BLaER1 treated with 17β-estradiol and CSF1 and Interleukin-3, amounts not matched to agents 10 nM and 100 nM (cell line): Measurements from ENCODE around the gene SRPK2.

Source experiments
- H3K27ac ChIP-seq, 11 experiments: shearing (Covaris generic); formaldehyde crosslinking; 2 replicates each; pipeline ENCODE4 v1.8.1; 2022
- H3K27me3 ChIP-seq, 11 experiments: shearing (Covaris generic); formaldehyde crosslinking; 2 replicates each; pipeline ENCODE4 v1.8.1; 2022
- H3K36me3 ChIP-seq, 11 experiments: shearing (Covaris generic); formaldehyde crosslinking; 2 replicates each; pipeline ENCODE4 v1.8.1; 2022
- H3K4me1 ChIP-seq, 10 experiments: shearing (Covaris generic); formaldehyde crosslinking; 2 replicates each; pipeline ENCODE4 v1.8.1; 2022
- H3K4me2 ChIP-seq, 11 experiments: shearing (Covaris generic); formaldehyde crosslinking; 2 replicates each; pipeline ENCODE4 v1.8.1; 2022
- H3K4me3 ChIP-seq, 10 experiments: shearing (Covaris generic); formaldehyde crosslinking; 2 replicates each; pipeline ENCODE4 v1.8.1; 2022
- H3K9ac ChIP-seq, 11 experiments: shearing (Covaris generic); formaldehyde crosslinking; 2 replicates each; pipeline ENCODE4 v1.8.1; 2022
- H3K9me3 ChIP-seq, 11 experiments: shearing (Covaris generic); formaldehyde crosslinking; replicated peaks in 1 of 11; 2 replicates each; pipeline ENCODE4 v1.8.1; 2022
- H4K20me1 ChIP-seq, 11 experiments: shearing (Covaris generic); formaldehyde crosslinking; 2 replicates each; pipeline ENCODE4 v1.8.1; 2022
- Cebpa-rat ChIP-seq, 11 experiments: shearing (Covaris generic); IDR thresholded peaks; 2 replicates each; pipeline ENCODE4 v1.8.1; 2022

Gene SRPK2

GRCh38 chr7:105107458-105107857 lies 281.3 kb downstream of the SRPK2 start:
- H3K36me3 ChIP-seq, result peaks cover 94 to 100% (median 99%) of the 10 kb centered on the region in 11 experiments
- H3K4me3 ChIP-seq, result no peak overlapping the region
- TF ChIP-seq Cebpa-rat (IDR thresholded peaks at IDR 0.05), result no peak
- H4K20me1 ChIP-seq, result peaks cover 33 to 100% (median 60%) of the 10 kb centered on the region in 11 experiments; a peak in 21 of 22 replicates
- H3K4me1 ChIP-seq, result no peaks in the 10 kb centered on the region
- H3K4me2 ChIP-seq, result no peak overlapping the region
- H3K27me3 ChIP-seq, result no peaks in the 10 kb centered on the region
- H3K9me3 ChIP-seq, result no peaks in the 10 kb centered on the region
- no peak overlapping the region for H3K27ac ChIP-seq
- H3K9ac ChIP-seq, result no peak overlapping the region

DNA sequence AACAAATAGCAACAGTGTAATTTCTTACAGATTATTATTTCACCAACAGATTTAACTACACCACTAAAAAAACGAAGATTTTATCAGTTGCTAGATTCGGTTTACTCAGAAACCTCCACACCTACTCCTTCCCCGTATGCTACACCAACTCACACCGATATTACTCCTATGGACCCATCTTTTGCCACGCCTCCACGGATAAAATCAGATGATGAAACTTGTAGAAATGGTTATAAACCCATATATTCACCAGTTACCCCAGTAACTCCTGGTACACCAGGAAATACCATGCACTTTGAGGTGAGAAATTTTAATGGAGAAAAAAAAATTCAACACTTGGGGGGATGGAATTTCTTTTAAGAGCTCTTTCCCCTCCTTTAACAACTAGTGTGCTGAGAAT lies 282.2 kb downstream of the SRPK2 start:
- H3K36me3 ChIP-seq, result peaks cover 90 to 100% (median 95%) of the 10 kb centered on the region in 11 experiments
- no peak overlapping the region for H3K27ac ChIP-seq
- H3K9me3 ChIP-seq, result no peaks in the 10 kb centered on the region
- H3K9ac ChIP-seq, result no peak overlapping the region
- peaks cover 23 to 100% (median 50%) of the 10 kb centered on the region in 11 experiments; a peak in 20 of 22 replicates for H4K20me1 ChIP-seq
- no peak overlapping the region for H3K4me2 ChIP-seq
- H3K27me3 ChIP-seq, result no peaks in the 10 kb centered on the region
- no peaks in the 10 kb centered on the region for H3K4me1 ChIP-seq
- no peak for TF ChIP-seq Cebpa-rat (IDR thresholded peaks at IDR 0.05)
- H3K4me3 ChIP-seq, result no peak overlapping the region

DNA sequence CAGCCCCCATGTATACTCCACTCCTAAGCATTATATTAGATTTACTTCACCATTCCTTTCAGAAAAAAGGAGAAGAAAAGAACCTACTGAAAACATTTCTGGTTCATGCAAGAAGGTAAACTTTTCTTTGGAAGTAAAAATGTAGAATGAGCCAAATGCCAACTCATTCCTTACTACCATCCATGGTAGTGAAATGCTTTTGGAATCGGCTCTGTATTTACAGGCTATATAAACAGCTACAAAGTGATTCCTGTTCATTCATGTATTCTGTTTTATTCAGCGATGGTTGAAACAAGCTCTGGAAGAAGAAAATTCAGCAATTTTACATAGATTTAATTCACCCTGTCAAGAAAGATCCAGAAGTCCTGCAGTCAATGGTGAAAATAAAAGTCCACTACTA lies 283.1 kb downstream of the SRPK2 start:
- no peak overlapping the region for H3K4me2 ChIP-seq
- TF ChIP-seq Cebpa-rat (IDR thresholded peaks at IDR 0.05), result no peak
- H3K27ac ChIP-seq, result no peak overlapping the region
- H3K27me3 ChIP-seq, result no peaks in the 10 kb centered on the region
- H3K36me3 ChIP-seq, result peaks cover 90 to 100% (median 96%) of the 10 kb centered on the region in 11 experiments
- H4K20me1 ChIP-seq, result peaks cover 22 to 100% (median 46%) of the 10 kb centered on the region in 11 experiments; a peak in 20 of 22 replicates
- no peaks in the 10 kb centered on the region for H3K9me3 ChIP-seq
- no peaks in the 10 kb centered on the region for H3K4me1 ChIP-seq
- no peak overlapping the region for H3K9ac ChIP-seq
- no peak overlapping the region for H3K4me3 ChIP-seq

DNA sequence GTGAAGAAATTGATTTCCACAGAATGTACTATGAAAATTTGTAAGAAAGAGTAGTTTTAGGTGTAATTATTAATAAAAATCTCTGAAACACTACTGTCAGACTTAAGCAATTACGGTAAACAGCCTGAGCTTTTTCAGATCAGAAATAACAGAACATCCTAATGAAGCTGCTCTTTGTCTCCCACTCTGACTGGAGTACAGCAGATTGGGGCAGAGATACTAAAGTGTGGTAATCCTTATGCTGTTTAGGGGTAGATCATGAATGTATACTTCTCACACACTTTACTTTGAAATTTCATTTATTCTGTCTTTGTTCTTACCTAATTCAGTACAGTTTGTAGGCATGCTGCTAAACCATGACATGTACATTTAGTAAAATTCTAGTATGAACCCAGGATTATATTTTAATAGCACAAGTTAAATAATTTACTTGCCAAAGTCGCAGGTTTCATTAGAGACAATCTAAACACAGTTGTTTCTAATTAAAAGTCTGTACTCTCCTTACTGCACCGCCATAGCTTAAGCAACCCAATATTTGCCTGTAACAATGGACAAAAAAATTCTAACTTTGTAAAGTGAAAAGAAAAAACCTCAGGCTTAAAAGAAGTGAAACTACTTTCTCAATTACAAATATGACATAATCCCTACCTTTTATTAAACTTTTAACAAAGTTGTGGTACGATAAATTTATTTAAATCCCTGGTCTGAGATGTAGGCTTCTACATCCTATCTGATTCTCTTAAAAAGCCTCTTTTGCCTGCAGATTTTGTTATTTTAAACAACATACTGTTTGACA lies 286.0 kb downstream of the SRPK2 start:
- Histone ChIP-seq H3K4me2 (no peak overlapping the region), H3K36me3 (peaks cover 85 to 100% (median 96%) of the 10 kb centered on the region in 11 experiments), H3K9ac (no peak overlapping the region), H4K20me1 (peaks cover 6 to 100% (median 36%) of the 10 kb centered on the region in 11 experiments; a peak in 18 of 22 replicates), H3K27ac (no peak overlapping the region), H3K27me3 (no peaks in the 10 kb centered on the region), H3K9me3 (no peaks in the 10 kb centered on the region), H3K4me1 (no peaks in the 10 kb centered on the region), H3K4me3 (no peak overlapping the region)
- no peak for TF ChIP-seq Cebpa-rat (IDR thresholded peaks at IDR 0.05)

GRCh38 chr7:105101864-105102263 lies 286.9 kb downstream of the SRPK2 start:
- Histone ChIP-seq H3K36me3 (peaks cover 85 to 100% (median 96%) of the 10 kb centered on the region in 11 experiments), H4K20me1 (peaks cover 0 to 100% (median 35%) of the 10 kb centered on the region in 11 experiments; a peak in 19 of 22 replicates), H3K9ac (no peak overlapping the region)

DNA sequence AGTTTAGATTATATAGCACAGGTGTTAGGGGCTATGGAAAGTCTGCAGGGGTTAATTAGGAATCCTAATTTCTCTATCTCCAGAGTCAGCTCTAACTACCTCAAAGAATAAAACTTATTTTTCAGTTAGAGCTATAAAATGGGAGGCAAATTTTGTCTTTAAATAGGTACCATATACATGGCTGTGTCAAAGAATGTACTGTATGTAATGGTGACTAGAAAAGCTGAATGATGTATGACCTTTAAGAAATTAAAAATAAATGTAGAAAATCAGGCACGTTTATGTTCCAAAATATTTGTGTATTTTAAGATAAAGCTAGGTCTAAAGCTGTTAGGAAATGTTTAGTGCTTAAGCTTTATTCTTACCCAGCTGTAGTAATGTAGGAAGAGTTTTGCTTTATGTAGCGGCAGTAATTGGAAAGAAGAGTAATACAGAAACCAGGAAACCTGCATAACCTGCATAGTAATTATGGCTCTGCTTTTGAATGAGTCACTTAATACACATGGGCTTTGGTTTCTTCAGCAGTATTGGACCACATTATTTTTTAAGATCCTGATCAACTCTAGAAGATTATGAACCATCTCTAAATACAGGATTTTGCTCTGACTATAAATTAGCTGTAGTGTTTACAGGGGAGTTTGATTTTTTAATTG lies 289.7 kb downstream of the SRPK2 start:
- Histone ChIP-seq H3K27ac (no peak overlapping the region), H3K9me3 (no peaks in the 10 kb centered on the region), H3K4me1 (no peaks in the 10 kb centered on the region), H4K20me1 (peaks cover 7 to 100% (median 37%) of the 10 kb centered on the region in 11 experiments; a peak in 18 of 22 replicates), H3K4me2 (no peak overlapping the region), H3K36me3 (peaks cover 85 to 100% (median 96%) of the 10 kb centered on the region in 11 experiments), H3K4me3 (no peak overlapping the region), H3K9ac (no peak overlapping the region), H3K27me3 (no peaks in the 10 kb centered on the region)
- no peak for TF ChIP-seq Cebpa-rat (IDR thresholded peaks at IDR 0.05)

More at GRCh38 chr7:105101864-105102263, 286.9 kb downstream of the SRPK2 start:
- Histone ChIP-seq H3K27me3 (no peaks in the 10 kb centered on the region), H3K4me1 (no peaks in the 10 kb centered on the region), H3K9me3 (no peaks in the 10 kb centered on the region), H3K4me3 (no peak overlapping the region), H3K4me2 (no peak overlapping the region), H3K27ac (no peak overlapping the region)
- no peak for TF ChIP-seq Cebpa-rat (IDR thresholded peaks at IDR 0.05)

- Histone ChIP-seq H3K9ac (no peak overlapping the region), H3K27ac (no peak overlapping the region), H4K20me1 (peaks cover 11 to 100% (median 34%) of the 10 kb centered on the region in 11 experiments; a peak in 18 of 22 replicates), H3K4me1 (no peaks in the 10 kb centered on the region), H3K9me3 (no peaks in the 10 kb centered on the region), H3K4me3 (no peak overlapping the region), H3K27me3 (no peaks in the 10 kb centered on the region), H3K36me3 (peaks cover 85 to 100% (median 96%) of the 10 kb centered on the region in 11 experiments), H3K4me2 (no peak overlapping the region)
- no peak for TF ChIP-seq Cebpa-rat (IDR thresholded peaks at IDR 0.05)
Measured at GRCh38 chr7:105097619-105098018, 291.1 kb downstream of the SRPK2 start.

- H4K20me1 ChIP-seq, result peaks cover 15 to 100% (median 35%) of the 10 kb centered on the region in 11 experiments; a peak in 18 of 22 replicates
- H3K36me3 ChIP-seq, result peaks cover 89 to 100% (median 99%) of the 10 kb centered on the region in 11 experiments
- TF ChIP-seq Cebpa-rat (IDR thresholded peaks at IDR 0.05), result no peak
- H3K9ac ChIP-seq, result no peak overlapping the region
- H3K27me3 ChIP-seq, result no peaks in the 10 kb centered on the region
- H3K4me3 ChIP-seq, result no peak overlapping the region
- no peaks in the 10 kb centered on the region for H3K9me3 ChIP-seq
- no peak overlapping the region for H3K4me2 ChIP-seq
- H3K4me1 ChIP-seq, result no peaks in the 10 kb centered on the region
- no peak overlapping the region for H3K27ac ChIP-seq
Measured at GRCh38 chr7:105096306-105096705, 292.4 kb downstream of the SRPK2 start.

GRCh38 chr7:105094966-105095365 lies 293.8 kb downstream of the SRPK2 start:
- peaks cover 89 to 100% (median 99%) of the 10 kb centered on the region in 11 experiments for H3K36me3 ChIP-seq
- H3K27ac ChIP-seq, result no peak overlapping the region
- no peak overlapping the region for H3K9ac ChIP-seq
- H3K4me3 ChIP-seq, result no peak overlapping the region
- H3K4me1 ChIP-seq, result no peaks in the 10 kb centered on the region
- no peak overlapping the region for H3K4me2 ChIP-seq
- H3K27me3 ChIP-seq, result no peaks in the 10 kb centered on the region
- H4K20me1 ChIP-seq, result peaks cover 7 to 100% (median 35%) of the 10 kb centered on the region in 11 experiments; a peak in 18 of 22 replicates
- no peak for TF ChIP-seq Cebpa-rat (IDR thresholded peaks at IDR 0.05)
- no peaks in the 10 kb centered on the region for H3K9me3 ChIP-seq
